HEK293 (cell line): Measurements from ENCODE around the gene MAP3K6.

Experiments
- FEZF1 ChIP-seq: fragments of 450-650 bp; formaldehyde crosslinking; IDR thresholded peaks from 2 replicates; pipeline ENCODE4 v1.5.1; 2016; ENCODE audit warnings: missing biosample characterization, missing genetic modification characterization
- MZF1 ChIP-seq: fragments of 450-650 bp; formaldehyde crosslinking; IDR thresholded peaks from 2 replicates; pipeline ENCODE4 v1.5.1; 2017; ENCODE audit warnings: missing biosample characterization, missing genetic modification characterization, borderline replicate concordance
- SP3 ChIP-seq: fragments of 450-650 bp; formaldehyde crosslinking; IDR thresholded peaks from 2 replicates; pipeline ENCODE4 v1.5.1; 2016; ENCODE audit warnings: missing biosample characterization, missing genetic modification characterization
- TRIM28 ChIP-seq: IDR thresholded peaks from 2 replicates; pipeline ENCODE4 v1.6.1; 2011; ENCODE audit warnings: low read length, control low read depth, borderline replicate concordance
- YY1 ChIP-seq: fragments of 450-650 bp; formaldehyde crosslinking; IDR thresholded peaks from 2 replicates; pipeline ENCODE4 v1.5.1; 2018; ENCODE audit warnings: missing biosample characterization, missing genetic modification characterization
- ZBTB20 ChIP-seq: fragments of 450-650 bp; formaldehyde crosslinking; IDR thresholded peaks from 2 replicates; pipeline ENCODE4 v1.5.1; 2016; ENCODE audit warnings: missing biosample characterization, missing genetic modification characterization
- ZNF121 ChIP-seq: fragments of 450-650 bp; formaldehyde crosslinking; IDR thresholded peaks from 2 replicates; pipeline ENCODE4 v1.5.1; 2016; ENCODE audit warnings: missing biosample characterization, missing genetic modification characterization
- ZNF174 ChIP-seq: fragments of 450-650 bp; formaldehyde crosslinking; IDR thresholded peaks from 2 replicates; pipeline ENCODE4 v1.5.0; 2017; ENCODE audit warnings: missing biosample characterization, mild to moderate bottlenecking, missing genetic modification characterization
- ZNF202 ChIP-seq: fragments of 450-650 bp; formaldehyde crosslinking; IDR thresholded peaks from 2 replicates; pipeline ENCODE4 v1.5.1; 2016; ENCODE audit warnings: missing biosample characterization, missing genetic modification characterization, borderline replicate concordance
- ZNF292 ChIP-seq: fragments of 450-650 bp; formaldehyde crosslinking; IDR thresholded peaks from 2 replicates; pipeline ENCODE4 v1.5.1; 2016; ENCODE audit warnings: low read depth, missing biosample characterization, missing genetic modification characterization, borderline replicate concordance
- ZNF335 ChIP-seq: fragments of 450-650 bp; formaldehyde crosslinking; conservative IDR thresholded peaks from 2 replicates; pipeline ENCODE4 v1.5.1; 2016; ENCODE audit warnings: missing biosample characterization, missing genetic modification characterization
- ZNF391 ChIP-seq: fragments of 450-650 bp; formaldehyde crosslinking; IDR thresholded peaks from 2 replicates; pipeline ENCODE4 v1.5.1; 2016; ENCODE audit warnings: low read depth, missing biosample characterization, missing genetic modification characterization, borderline replicate concordance
- ZNF426 ChIP-seq: fragments of 450-650 bp; formaldehyde crosslinking; IDR thresholded peaks from 2 replicates; pipeline ENCODE4 v1.5.1; 2017; ENCODE audit warnings: missing biosample characterization, missing genetic modification characterization, mild to moderate bottlenecking, inconsistent platforms, moderate library complexity
- ZNF529 ChIP-seq: fragments of 450-650 bp; formaldehyde crosslinking; IDR thresholded peaks from 2 replicates; pipeline ENCODE4 v1.5.1; 2017; ENCODE audit warnings: missing genetic modification characterization, missing biosample characterization; ENCODE audit not compliant: insufficient replicate concordance
- ZNF561 ChIP-seq: fragments of 450-650 bp; IDR thresholded peaks from 2 replicates; pipeline ENCODE4 v1.5.1; 2018; ENCODE audit warnings: missing biosample characterization, missing genetic modification characterization, borderline replicate concordance
- ZNF610 ChIP-seq: fragments of 450-650 bp; formaldehyde crosslinking; IDR thresholded peaks from 2 replicates; pipeline ENCODE4 v1.5.1; 2016; ENCODE audit warnings: missing biosample characterization, missing genetic modification characterization, borderline replicate concordance
- ZNF623 ChIP-seq: fragments of 450-650 bp; formaldehyde crosslinking; IDR thresholded peaks from 2 replicates; pipeline ENCODE4 v1.5.1; 2016; ENCODE audit warnings: missing biosample characterization, missing genetic modification characterization
- ZNF791 ChIP-seq: fragments of 450-650 bp; formaldehyde crosslinking; IDR thresholded peaks from 2 replicates; pipeline ENCODE4 v1.5.1; 2016; ENCODE audit warnings: missing biosample characterization, missing genetic modification characterization
- TF ChIP-seq, protein P1 (sequence below): fragments of 450-650 bp; formaldehyde crosslinking; IDR thresholded peaks from 2 replicates; pipeline ENCODE4 v1.5.1; 2016; ENCODE audit warnings: missing biosample characterization, missing genetic modification characterization, borderline replicate concordance
- TF ChIP-seq, protein P2 (sequence below): fragments of 450-650 bp; IDR thresholded peaks from 2 replicates; pipeline ENCODE4 v1.5.1; 2018; ENCODE audit warnings: missing biosample characterization, mild to moderate bottlenecking, missing genetic modification characterization
- TF ChIP-seq, protein P3 (sequence below): fragments of 450-650 bp; formaldehyde crosslinking; IDR thresholded peaks from 2 replicates; pipeline ENCODE4 v1.5.1; 2016; ENCODE audit warnings: missing biosample characterization, missing genetic modification characterization
- TF ChIP-seq, protein P4 (sequence below): fragments of 450-650 bp; IDR thresholded peaks from 2 replicates; pipeline ENCODE4 v1.5.1; 2018; ENCODE audit warnings: missing biosample characterization, missing genetic modification characterization
- TF ChIP-seq, protein P5 (sequence below): fragments of 450-650 bp; formaldehyde crosslinking; IDR thresholded peaks from 2 replicates; pipeline ENCODE4 v1.5.1; 2016; ENCODE audit warnings: missing biosample characterization, missing genetic modification characterization
- TF ChIP-seq, protein P6 (sequence below): fragments of 450-650 bp; formaldehyde crosslinking; IDR thresholded peaks from 2 replicates; pipeline ENCODE4 v1.5.1; 2017; ENCODE audit warnings: missing biosample characterization, missing genetic modification characterization

Gene MAP3K6

DNA sequence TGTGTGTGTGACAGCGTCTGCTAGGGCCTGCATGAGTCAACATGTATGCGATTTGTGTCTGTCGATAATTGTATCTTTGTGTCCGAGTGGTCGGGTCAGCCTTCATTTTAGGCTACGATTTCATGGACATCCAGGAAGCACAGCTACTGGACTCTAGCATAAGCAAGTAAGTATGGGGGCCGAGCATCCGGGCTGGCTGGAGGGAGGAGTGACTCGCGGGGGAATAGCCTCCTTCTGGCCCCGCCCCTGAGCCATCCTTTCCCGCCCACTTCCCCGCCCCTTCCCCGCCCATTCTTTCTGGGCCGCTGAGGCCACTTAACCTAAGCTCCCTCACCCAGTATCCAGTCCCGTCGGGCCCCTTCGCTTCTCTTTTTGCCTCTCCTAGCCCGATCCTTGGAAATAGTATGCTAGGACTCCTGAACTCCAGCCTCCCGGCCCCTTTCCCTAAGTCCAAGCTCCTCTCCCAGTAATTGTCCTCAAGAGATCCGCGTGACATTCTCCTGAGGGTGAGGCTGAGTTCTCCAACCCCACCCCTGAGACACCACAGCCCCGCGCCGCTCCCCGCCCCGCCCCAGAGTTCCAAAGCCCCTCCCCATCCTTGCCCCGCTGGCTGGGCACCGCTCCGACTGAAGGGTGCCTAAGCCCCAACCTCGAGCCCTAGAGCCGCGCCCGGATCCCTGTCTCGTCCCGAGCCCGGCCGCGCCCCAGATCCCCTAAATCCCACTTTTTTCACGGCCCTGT lies 1.2 kb downstream of the MAP3K6 start (continued):
- TF ChIP-seq, protein P1, sequence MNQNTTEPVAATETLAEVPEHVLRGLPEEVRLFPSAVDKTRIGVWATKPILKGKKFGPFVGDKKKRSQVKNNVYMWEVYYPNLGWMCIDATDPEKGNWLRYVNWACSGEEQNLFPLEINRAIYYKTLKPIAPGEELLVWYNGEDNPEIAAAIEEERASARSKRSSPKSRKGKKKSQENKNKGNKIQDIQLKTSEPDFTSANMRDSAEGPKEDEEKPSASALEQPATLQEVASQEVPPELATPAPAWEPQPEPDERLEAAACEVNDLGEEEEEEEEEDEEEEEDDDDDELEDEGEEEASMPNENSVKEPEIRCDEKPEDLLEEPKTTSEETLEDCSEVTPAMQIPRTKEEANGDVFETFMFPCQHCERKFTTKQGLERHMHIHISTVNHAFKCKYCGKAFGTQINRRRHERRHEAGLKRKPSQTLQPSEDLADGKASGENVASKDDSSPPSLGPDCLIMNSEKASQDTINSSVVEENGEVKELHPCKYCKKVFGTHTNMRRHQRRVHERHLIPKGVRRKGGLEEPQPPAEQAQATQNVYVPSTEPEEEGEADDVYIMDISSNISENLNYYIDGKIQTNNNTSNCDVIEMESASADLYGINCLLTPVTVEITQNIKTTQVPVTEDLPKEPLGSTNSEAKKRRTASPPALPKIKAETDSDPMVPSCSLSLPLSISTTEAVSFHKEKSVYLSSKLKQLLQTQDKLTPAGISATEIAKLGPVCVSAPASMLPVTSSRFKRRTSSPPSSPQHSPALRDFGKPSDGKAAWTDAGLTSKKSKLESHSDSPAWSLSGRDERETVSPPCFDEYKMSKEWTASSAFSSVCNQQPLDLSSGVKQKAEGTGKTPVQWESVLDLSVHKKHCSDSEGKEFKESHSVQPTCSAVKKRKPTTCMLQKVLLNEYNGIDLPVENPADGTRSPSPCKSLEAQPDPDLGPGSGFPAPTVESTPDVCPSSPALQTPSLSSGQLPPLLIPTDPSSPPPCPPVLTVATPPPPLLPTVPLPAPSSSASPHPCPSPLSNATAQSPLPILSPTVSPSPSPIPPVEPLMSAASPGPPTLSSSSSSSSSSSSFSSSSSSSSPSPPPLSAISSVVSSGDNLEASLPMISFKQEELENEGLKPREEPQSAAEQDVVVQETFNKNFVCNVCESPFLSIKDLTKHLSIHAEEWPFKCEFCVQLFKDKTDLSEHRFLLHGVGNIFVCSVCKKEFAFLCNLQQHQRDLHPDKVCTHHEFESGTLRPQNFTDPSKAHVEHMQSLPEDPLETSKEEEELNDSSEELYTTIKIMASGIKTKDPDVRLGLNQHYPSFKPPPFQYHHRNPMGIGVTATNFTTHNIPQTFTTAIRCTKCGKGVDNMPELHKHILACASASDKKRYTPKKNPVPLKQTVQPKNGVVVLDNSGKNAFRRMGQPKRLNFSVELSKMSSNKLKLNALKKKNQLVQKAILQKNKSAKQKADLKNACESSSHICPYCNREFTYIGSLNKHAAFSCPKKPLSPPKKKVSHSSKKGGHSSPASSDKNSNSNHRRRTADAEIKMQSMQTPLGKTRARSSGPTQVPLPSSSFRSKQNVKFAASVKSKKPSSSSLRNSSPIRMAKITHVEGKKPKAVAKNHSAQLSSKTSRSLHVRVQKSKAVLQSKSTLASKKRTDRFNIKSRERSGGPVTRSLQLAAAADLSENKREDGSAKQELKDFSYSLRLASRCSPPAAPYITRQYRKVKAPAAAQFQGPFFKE (tag by site-specific recombination) = no peak
- TF ChIP-seq, protein P2, sequence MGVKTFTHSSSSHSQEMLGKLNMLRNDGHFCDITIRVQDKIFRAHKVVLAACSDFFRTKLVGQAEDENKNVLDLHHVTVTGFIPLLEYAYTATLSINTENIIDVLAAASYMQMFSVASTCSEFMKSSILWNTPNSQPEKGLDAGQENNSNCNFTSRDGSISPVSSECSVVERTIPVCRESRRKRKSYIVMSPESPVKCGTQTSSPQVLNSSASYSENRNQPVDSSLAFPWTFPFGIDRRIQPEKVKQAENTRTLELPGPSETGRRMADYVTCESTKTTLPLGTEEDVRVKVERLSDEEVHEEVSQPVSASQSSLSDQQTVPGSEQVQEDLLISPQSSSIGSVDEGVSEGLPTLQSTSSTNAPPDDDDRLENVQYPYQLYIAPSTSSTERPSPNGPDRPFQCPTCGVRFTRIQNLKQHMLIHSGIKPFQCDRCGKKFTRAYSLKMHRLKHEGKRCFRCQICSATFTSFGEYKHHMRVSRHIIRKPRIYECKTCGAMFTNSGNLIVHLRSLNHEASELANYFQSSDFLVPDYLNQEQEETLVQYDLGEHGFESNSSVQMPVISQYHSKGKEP (tag by site-specific recombination) = no peak
- TF ChIP-seq FEZF1 (tag by site-specific recombination) (no peak), ZNF791 (no peak), ZNF202 (no peak), ZNF529 (no peak), MZF1 (tag by site-specific recombination) (0 out of 2 replicates have a peak, but pooled peaks have one; percentile 55), ZNF610 (tag by site-specific recombination) (peak; percentile 30; the same call in 1 of the 2 replicates), YY1 (tag by site-specific recombination) (no peak), ZNF623 (tag by site-specific recombination) (no peak), ZNF292 (tag by site-specific recombination) (no peak), ZNF391 (tag by site-specific recombination) (no peak), TRIM28 (peak; percentile 22; the same call in 1 of the 2 replicates), ZNF561 (tag by site-specific recombination) (0 out of 2 replicates have a peak, but pooled peaks have one; percentile 10), ZNF121 (tag by site-specific recombination) (no peak), ZNF335 (tag by site-specific recombination) (peak; percentile 76), ZNF174 (tag by site-specific recombination) (no peak), ZNF426 (tag by site-specific recombination) (no peak), SP3 (tag by site-specific recombination) (peak; percentile 100), ZBTB20 (peak; percentile 67)
- TF ChIP-seq, protein P3, sequence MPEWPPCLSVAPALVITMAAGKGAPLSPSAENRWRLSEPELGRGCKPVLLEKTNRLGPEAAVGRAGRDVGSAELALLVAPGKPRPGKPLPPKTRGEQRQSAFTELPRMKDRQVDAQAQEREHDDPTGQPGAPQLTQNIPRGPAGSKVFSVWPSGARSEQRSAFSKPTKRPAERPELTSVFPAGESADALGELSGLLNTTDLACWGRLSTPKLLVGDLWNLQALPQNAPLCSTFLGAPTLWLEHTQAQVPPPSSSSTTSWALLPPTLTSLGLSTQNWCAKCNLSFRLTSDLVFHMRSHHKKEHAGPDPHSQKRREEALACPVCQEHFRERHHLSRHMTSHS = no peak
- TF ChIP-seq, protein P4, sequence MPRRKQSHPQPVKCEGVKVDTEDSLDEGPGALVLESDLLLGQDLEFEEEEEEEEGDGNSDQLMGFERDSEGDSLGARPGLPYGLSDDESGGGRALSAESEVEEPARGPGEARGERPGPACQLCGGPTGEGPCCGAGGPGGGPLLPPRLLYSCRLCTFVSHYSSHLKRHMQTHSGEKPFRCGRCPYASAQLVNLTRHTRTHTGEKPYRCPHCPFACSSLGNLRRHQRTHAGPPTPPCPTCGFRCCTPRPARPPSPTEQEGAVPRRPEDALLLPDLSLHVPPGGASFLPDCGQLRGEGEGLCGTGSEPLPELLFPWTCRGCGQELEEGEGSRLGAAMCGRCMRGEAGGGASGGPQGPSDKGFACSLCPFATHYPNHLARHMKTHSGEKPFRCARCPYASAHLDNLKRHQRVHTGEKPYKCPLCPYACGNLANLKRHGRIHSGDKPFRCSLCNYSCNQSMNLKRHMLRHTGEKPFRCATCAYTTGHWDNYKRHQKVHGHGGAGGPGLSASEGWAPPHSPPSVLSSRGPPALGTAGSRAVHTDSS (tag by site-specific recombination) = no peak
- TF ChIP-seq, protein P5, sequence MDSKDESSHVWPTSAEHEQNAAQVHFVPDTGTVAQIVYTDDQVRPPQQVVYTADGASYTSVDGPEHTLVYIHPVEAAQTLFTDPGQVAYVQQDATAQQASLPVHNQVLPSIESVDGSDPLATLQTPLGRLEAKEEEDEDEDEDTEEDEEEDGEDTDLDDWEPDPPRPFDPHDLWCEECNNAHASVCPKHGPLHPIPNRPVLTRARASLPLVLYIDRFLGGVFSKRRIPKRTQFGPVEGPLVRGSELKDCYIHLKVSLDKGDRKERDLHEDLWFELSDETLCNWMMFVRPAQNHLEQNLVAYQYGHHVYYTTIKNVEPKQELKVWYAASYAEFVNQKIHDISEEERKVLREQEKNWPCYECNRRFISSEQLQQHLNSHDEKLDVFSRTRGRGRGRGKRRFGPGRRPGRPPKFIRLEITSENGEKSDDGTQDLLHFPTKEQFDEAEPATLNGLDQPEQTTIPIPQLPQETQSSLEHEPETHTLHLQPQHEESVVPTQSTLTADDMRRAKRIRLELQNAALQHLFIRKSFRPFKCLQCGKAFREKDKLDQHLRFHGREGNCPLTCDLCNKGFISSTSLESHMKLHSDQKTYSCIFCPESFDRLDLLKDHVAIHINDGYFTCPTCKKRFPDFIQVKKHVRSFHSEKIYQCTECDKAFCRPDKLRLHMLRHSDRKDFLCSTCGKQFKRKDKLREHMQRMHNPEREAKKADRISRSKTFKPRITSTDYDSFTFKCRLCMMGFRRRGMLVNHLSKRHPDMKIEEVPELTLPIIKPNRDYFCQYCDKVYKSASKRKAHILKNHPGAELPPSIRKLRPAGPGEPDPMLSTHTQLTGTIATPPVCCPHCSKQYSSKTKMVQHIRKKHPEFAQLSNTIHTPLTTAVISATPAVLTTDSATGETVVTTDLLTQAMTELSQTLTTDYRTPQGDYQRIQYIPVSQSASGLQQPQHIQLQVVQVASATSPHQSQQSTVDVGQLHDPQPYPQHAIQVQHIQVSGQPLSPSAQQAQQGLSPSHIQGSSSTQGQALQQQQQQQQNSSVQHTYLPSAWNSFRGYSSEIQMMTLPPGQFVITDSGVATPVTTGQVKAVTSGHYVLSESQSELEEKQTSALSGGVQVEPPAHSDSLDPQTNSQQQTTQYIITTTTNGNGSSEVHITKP (tag by site-specific recombination) = peak; percentile 90
- TF ChIP-seq, protein P6, sequence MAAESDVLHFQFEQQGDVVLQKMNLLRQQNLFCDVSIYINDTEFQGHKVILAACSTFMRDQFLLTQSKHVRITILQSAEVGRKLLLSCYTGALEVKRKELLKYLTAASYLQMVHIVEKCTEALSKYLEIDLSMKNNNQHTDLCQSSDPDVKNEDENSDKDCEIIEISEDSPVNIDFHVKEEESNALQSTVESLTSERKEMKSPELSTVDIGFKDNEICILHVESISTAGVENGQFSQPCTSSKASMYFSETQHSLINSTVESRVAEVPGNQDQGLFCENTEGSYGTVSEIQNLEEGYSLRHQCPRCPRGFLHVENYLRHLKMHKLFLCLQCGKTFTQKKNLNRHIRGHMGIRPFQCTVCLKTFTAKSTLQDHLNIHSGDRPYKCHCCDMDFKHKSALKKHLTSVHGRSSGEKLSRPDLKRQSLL (tag by site-specific recombination) = no peak
